PC-9 (cell line): ENCODE data around the gene NDUFB8. TPM values are rescaled to one million over a fixed set of nuclear protein-coding genes. Genes with fewer than 3 reads are reported as not detected.

Experiments
- BruUV-seq: library from RNA; stranded (reverse); fragments of 400-500 nt; replicated peaks from 2 replicates; lab custom pipeline; 2021; lab: Mats Ljungman, UMichigan
- CTCF ChIA-PET: fragments of 300-600 bp; sonication (Branson Sonifier 250); formaldehyde crosslinking; loops from one replicate; lab custom pipeline; 2022; ENCODE audit warnings: antibody characterized with exemption; lab: Charles Lee
- POLR2A ChIA-PET: fragments of 300-600 bp; sonication (Branson Sonifier 250); formaldehyde crosslinking; loops from one replicate; lab custom pipeline; 2022; ENCODE audit warnings: antibody characterized with exemption; ENCODE audit not compliant: unreplicated experiment; lab: Charles Lee
- DNase-seq, 2 experiments: peaks; one replicate each; pipeline versions ENCODE4 v3.0.0 to v3.0.0-alpha.2; 2015 to 2022; ENCODE audit warnings: mixed read lengths in 1 of 2
- H2AFZ ChIP-seq: fragments of 200-600 bp; sonication (generic); 2 replicates; pipeline ENCODE4 v1.8.1; 2017; ENCODE audit warnings: antibody characterized with exemption
- H3F3A ChIP-seq: fragments of 200-600 bp; sonication (generic); 2 replicates; pipeline ENCODE4 v1.8.1; 2017; ENCODE audit warnings: antibody characterized with exemption, mild to moderate bottlenecking, low read depth; ENCODE audit not compliant: insufficient read depth
- H3K27ac ChIP-seq: fragments of 200-600 bp; sonication (generic); 2 replicates; pipeline ENCODE4 v1.6.1; 2016; ENCODE audit warnings: mixed run types
- H3K27me3 ChIP-seq: fragments of 200-600 bp; sonication (generic); 2 replicates; pipeline ENCODE4 v1.6.1; 2016; ENCODE audit warnings: low read depth, mixed run types; ENCODE audit not compliant: insufficient read depth
- H3K36me3 ChIP-seq: fragments of 200-600 bp; sonication (generic); 2 replicates; pipeline ENCODE4 v1.6.1; 2016; ENCODE audit warnings: low read depth, mixed run types
- H3K4me1 ChIP-seq: fragments of 200-600 bp; sonication (generic); replicated peaks from 2 replicates; pipeline ENCODE4 v1.6.1; 2016; ENCODE audit warnings: mixed run types; ENCODE audit not compliant: insufficient read depth
- H3K4me2 ChIP-seq: fragments of 200-600 bp; sonication (generic); 2 replicates; pipeline ENCODE4 v1.6.1; 2017; ENCODE audit warnings: mixed run types
- H3K4me3 ChIP-seq: fragments of 200-600 bp; sonication (generic); 2 replicates; pipeline ENCODE4 v1.6.1; 2016; ENCODE audit warnings: mixed run types
- H3K79me2 ChIP-seq: fragments of 200-600 bp; sonication (generic); 2 replicates; pipeline ENCODE4 v1.6.1; 2017; ENCODE audit warnings: low read depth, mixed run types
- H3K9me2 ChIP-seq: fragments of 200-600 bp; sonication (generic); 2 replicates; pipeline ENCODE4 v1.8.1; 2017; ENCODE audit warnings: mild to moderate bottlenecking; ENCODE audit not compliant: insufficient read depth
- H3K9me3 ChIP-seq: fragments of 200-600 bp; sonication (generic); 2 replicates; pipeline ENCODE4 v1.8.1; 2016; ENCODE audit warnings: low read depth; ENCODE audit not compliant: insufficient read depth
- H4K20me1 ChIP-seq: fragments of 200-600 bp; sonication (generic); 2 replicates; pipeline ENCODE4 v1.8.1; 2017; ENCODE audit not compliant: insufficient read depth
- CTCF ChIP-seq: fragments of 200-600 bp; sonication (generic); conservative IDR thresholded peaks from 2 replicates; pipeline ENCODE4 v1.6.1; 2017; ENCODE audit warnings: mixed run types, antibody characterized with exemption, mild to moderate bottlenecking, moderate library complexity
- EZH2 ChIP-seq: fragments of 200-600 bp; sonication (generic); IDR thresholded peaks from 2 replicates; pipeline ENCODE4 v1.8.0; 2017; ENCODE audit warnings: antibody characterized with exemption, low read depth
- intact Hi-C: fragments of 100-400 bp; cut with micrococcal nuclease; formaldehyde crosslinking; loops from one replicate; pipeline ENCODE4 v1.10.0; 2022; ENCODE audit not compliant: unreplicated experiment
- total RNA-seq: library from RNA; stranded (reverse); gene quantifications from 2 replicates; pipeline ENCODE4 v1.2.3, GENCODE V29; 2021

The NDUFB8 gene
- total RNA-seq, 1 experiment from 2014 or later: 86.0 TPM

- no peaks in the 10 kb centered on the region for H3K9me2 ChIP-seq
- ChIA-PET CTCF (no interaction called here), POLR2A (no interaction called here)
- no peak overlapping the region for H3K4me3 ChIP-seq
- intact Hi-C loops: no loop called here
- no peaks in the 10 kb centered on the region for H3K79me2 ChIP-seq
- no peak overlapping the region for H3K4me2 ChIP-seq
- no peak for DNase-seq
- no peak overlapping the region for H2AFZ ChIP-seq
- TF ChIP-seq CTCF: no peak
- TF ChIP-seq EZH2: no peak
- no peak overlapping the region for H3K27ac ChIP-seq
- no peaks in the 10 kb centered on the region for H3K27me3 ChIP-seq
- peaks cover 16% of the 10 kb centered on the region for H3K4me1 ChIP-seq
- H3F3A ChIP-seq: no peaks in the 10 kb centered on the region
- no peaks in the 10 kb centered on the region for H3K9me3 ChIP-seq
- BruUV-seq: no TSS peak
- H4K20me1 ChIP-seq: no peaks in the 10 kb centered on the region
- no peaks in the 10 kb centered on the region for H3K36me3 ChIP-seq
These were observed 22.3 kb downstream of the NDUFB8 start for GRCh38 chr10:100507357-100507732.

- H4K20me1 ChIP-seq: no peaks in the 10 kb centered on the region
- intact Hi-C loops: no loop called here
- ChIA-PET POLR2A (no interaction called here), CTCF (no interaction called here)
- no peak overlapping the region for H2AFZ ChIP-seq
- H3K4me2 ChIP-seq: no peak overlapping the region
- H3K27ac ChIP-seq: no peak overlapping the region
- no peaks in the 10 kb centered on the region for H3F3A ChIP-seq
- TF ChIP-seq EZH2: no peak
- TF ChIP-seq CTCF: no peak
- H3K9me2 ChIP-seq: no peaks in the 10 kb centered on the region
- no peaks in the 10 kb centered on the region for H3K79me2 ChIP-seq
- H3K4me1 ChIP-seq: peaks cover 16% of the 10 kb centered on the region
- H3K4me3 ChIP-seq: no peak overlapping the region
- no peak for DNase-seq
- H3K9me3 ChIP-seq: no peaks in the 10 kb centered on the region
- H3K27me3 ChIP-seq: no peaks in the 10 kb centered on the region
- BruUV-seq: no TSS peak
- H3K36me3 ChIP-seq: no peaks in the 10 kb centered on the region
These were observed 22.9 kb downstream of the NDUFB8 start for GRCh38 chr10:100506596-100507356.

DNA sequence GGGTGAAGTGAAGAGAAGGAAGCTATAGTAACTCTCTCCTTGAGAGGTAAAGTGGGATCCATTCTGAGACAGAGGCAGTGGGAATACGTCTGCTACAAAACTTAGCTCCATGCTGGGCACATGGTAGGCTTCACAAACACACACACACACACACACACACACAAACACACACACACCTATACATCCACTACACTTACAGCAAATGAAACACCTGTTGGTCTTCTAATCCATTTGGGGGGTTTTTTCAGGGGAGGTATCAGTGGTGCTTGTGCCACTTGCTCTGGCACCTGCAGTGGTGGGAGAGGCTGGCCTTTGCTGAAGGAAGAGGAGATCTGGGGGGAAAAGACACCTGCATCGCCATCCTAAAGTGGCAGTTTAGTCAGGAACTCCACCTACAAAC, 24.5 kb downstream of the NDUFB8 start:
- H3K79me2 ChIP-seq: no peaks in the 10 kb centered on the region
- no peaks in the 10 kb centered on the region for H3K9me3 ChIP-seq
- no peak overlapping the region for H3K4me2 ChIP-seq
- H3K4me3 ChIP-seq: no peak overlapping the region
- TF ChIP-seq CTCF (no peak), EZH2 (no peak)
- ChIA-PET POLR2A (no interaction called here), CTCF (interaction anchor here (0.7 kb wide), 1 partner anchor 22 kb away, joined by 3 read pairs; no protein-coding TSS in a partner anchor)
- H3K4me1 ChIP-seq: peaks cover 3% of the 10 kb centered on the region
- no TSS peak for BruUV-seq
- H3F3A ChIP-seq: no peaks in the 10 kb centered on the region
- H3K9me2 ChIP-seq: no peaks in the 10 kb centered on the region
- no peaks in the 10 kb centered on the region for H3K36me3 ChIP-seq
- H3K27me3 ChIP-seq: no peaks in the 10 kb centered on the region
- no peak overlapping the region for H2AFZ ChIP-seq
- DNase-seq: no peak
- no peaks in the 10 kb centered on the region for H4K20me1 ChIP-seq
- no peak overlapping the region for H3K27ac ChIP-seq
- intact Hi-C loops: no loop called here
